Ureter (tissue), 1 donor: ENCODE data around the gene CCDC154. TPM values are rescaled to one million over a fixed set of nuclear protein-coding genes. Genes with fewer than 3 reads are reported as not detected.

Experiments used
- DNase-seq: peaks from one replicate; pipeline ENCODE4 v3.0.0-alpha.2; 2020; ENCODE audit warnings: low spot score
- total RNA-seq: library from RNA; stranded (reverse); gene quantifications from one replicate; pipeline ENCODE4 v1.2.4, GENCODE V29; 2023
- donor health status: DM: yes; HTN: yes; CAD: no.

The CCDC154 gene
- total RNA-seq, 1 donor from 2014 or later: 2.0 TPM

DNA sequence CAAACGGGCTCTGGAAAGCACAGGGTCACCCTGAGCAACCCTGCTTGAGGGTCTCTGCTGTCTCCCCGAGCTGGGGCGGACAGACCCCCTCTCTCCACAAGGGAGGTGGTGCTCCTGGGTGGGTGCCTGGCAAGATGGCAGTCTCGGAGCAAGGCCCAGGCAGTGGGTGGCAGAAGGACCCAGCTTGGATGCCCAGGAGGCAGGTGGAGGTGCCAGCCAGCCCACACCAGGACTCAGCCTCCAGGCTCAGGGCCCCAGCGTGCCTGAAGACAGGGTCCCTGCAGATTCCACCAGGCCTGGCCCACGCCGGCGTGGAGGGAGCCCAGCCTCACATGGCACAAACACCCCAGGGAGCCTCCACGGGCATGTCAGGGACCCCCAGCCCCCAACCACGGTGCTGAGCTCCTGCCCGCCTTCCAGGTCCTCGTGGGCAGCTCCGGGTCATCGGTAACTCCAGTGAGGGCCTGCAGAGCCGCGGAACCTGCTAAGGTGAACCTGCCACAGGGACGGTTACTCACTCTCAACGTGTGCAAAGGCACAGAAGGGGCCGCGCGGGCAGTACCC is 50.7 kb downstream of the CCDC154 start:
- no peak for DNase-seq

DNA sequence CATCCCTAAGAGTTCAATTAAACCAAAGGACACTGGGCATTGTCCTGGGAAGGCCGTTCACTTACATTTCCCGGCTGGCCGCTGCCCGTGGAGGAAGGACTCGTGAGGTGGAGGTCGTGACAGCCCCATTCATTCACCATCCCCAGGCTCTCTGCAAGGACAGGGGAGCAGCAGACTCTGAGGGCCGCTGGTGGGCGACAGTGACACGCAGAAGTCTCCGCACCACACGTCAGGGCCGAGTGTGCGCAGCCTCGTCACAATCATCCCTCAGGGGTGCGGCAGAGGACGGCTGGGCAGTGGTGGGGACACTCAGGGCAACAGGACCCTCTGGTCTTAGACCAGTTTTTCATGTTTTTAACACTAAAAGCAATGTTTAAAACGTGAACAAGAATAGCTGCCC is 51.5 kb downstream of the CCDC154 start:
- no peak for DNase-seq

DNA sequence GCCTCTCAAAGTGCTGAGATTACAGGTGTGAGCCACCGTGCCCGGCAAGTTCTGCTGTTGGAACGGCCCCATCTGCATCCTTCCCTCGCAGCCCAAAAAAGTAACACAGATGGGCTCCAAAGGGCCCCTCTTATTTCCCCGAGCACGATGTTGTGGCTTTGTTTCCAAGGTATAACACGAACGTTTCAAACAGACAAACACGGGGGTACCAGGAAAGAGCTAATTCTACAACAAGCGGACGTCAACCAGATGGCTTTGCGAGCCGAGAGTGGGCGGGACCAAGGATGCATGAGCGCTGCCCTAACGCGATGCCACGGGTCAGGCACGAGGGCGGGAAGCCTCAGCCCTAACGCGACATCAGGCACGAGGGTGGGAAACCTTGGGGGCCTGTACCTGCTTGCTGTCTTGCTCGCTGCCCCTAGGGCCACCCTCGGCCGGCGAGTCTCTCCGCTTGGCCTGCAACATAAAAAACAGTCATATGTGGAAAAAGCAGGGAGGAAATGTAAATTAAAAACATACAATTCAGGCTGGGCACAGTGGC is 54.0 kb downstream of the CCDC154 start:
- DNase-seq: no peak

DNA sequence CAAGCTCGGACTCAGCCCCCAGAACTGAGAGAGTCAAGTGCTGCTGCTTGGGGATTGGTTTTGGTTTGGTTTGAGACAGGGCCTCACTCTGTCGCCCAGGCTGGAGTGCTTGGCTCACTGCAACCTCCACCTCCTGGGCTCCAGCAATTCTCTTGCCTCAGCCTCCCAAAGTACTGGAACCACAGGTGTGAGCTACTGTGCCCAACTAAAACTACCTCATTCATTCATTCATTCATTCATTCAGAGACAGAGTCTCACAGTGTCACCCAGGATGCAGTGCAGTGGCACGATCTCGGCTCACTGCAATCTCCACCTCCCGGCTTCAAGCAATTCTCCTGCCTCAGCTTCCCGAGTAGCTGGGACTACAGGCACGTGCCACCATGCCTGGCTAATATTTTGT is 54.6 kb downstream of the CCDC154 start:
- DNase-seq: no peak

DNA sequence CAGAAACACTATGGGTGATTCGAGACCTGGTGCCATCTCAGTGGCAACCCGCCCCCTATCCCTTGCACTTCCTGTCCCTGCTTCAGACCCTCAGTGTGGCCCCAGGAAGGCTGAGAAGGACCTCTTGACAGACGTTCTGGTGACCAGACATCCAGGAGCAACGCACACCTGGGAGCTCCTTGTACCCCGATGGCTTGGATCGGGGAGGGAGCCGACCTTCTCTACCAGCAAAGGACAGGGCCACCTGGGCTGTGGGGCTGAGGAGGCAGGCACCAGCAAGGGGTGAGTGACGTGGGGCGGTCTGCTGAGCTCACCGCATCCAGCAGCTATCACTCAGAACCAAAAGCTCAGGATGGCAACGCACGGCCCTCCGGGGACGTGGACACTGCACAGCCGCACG is 57.0 kb downstream of the CCDC154 start:
- DNase-seq: no peak

DNA sequence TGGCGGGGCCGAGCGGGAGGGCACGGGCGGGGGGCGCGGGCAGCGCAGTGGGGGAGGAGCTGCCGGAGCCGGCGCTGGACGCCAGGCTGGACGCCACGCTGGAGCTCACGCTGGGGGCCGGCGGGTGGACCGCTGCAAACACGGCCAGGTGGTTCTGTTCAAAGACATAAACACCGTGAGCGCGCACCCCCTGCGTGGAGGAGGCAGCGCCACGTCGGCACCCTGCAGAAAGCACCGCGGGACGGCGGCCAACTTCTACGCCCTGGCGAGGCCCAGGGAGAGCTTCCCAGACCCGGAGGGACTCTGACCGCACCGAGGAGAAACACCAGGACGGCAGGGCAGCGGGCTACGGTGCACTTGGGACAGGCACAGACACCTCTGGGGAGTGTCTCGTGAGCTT is 59.1 kb downstream of the CCDC154 start:
- DNase-seq: no peak

Other genes with a start within 250 kb of the CCDC154 start
- 1.7 TPM for gene TPSG1, start 219.3 kb downstream of the CCDC154 start, total RNA-seq
- 36.9 TPM for gene TPSB2, start 214.4 kb downstream of the CCDC154 start, total RNA-seq
- gene TPSAB1, start 203.9 kb downstream of the CCDC154 start, total RNA-seq: 38.0 TPM
- 5.0 TPM for gene TPSD1, start 188.5 kb downstream of the CCDC154 start, total RNA-seq
- gene UBE2I, start 134.9 kb downstream of the CCDC154 start, total RNA-seq: 150 TPM
- 3.9 TPM for gene BAIAP3, start 110.9 kb downstream of the CCDC154 start, total RNA-seq
- gene TSR3, start 92.7 kb downstream of the CCDC154 start, total RNA-seq: 38.2 TPM
- gene GNPTG, start 92.6 kb downstream of the CCDC154 start, total RNA-seq: 67.6 TPM
- 16.7 TPM for gene UNKL, start 29.9 kb downstream of the CCDC154 start, total RNA-seq
- 14.5 TPM for gene UQCC4, start 23.8 kb downstream of the CCDC154 start, total RNA-seq
- gene PERCC1, start 13.5 kb downstream of the CCDC154 start, total RNA-seq: not detected
- gene CLCN7, start 30.5 kb upstream of the CCDC154 start, total RNA-seq: 77.5 TPM
- gene PTX4, start 44.4 kb upstream of the CCDC154 start, total RNA-seq: 0.34 TPM
- gene TELO2, start 48.8 kb upstream of the CCDC154 start, total RNA-seq: 58.7 TPM
- 32.8 TPM for gene TMEM204, start 89.1 kb upstream of the CCDC154 start, total RNA-seq
- 35.1 TPM for gene IFT140, start 167.5 kb upstream of the CCDC154 start, total RNA-seq
- 31.4 TPM for gene CRAMP1, start 167.8 kb upstream of the CCDC154 start, total RNA-seq
- 108 TPM for gene JPT2, start 233.7 kb upstream of the CCDC154 start, total RNA-seq